GM18505 (cell line): ENCODE measurements around the gene ATRNL1.
"Not testable (repeated sequence)": the region's sequence is repeated elsewhere in the genome, so short reads cannot be mapped to it uniquely, and the experiment has no call there.

Experiments used
- ATAC-seq: cut with Tn5 transposase; IDR thresholded peaks from one replicate; pipeline ENCODE4 v1.9.1; 2021; ENCODE audit not compliant: unreplicated experiment
- POLR2A ChIP-seq: IDR thresholded peaks from 4 replicates; pipeline ENCODE4 v1.6.1; 2011; ENCODE audit warnings: borderline replicate concordance; ENCODE audit not compliant: insufficient read depth, insufficient read length; ENCODE audit errors: extremely low read depth

The ATRNL1 gene

GRCh38 chr10:115432188-115432819, 339.1 kb downstream of the ATRNL1 start:
- no peak for ATAC-seq

GRCh38 chr10:115436999-115437398, 343.8 kb downstream of the ATRNL1 start:
- TF ChIP-seq POLR2A = no peak
- no peak for ATAC-seq

More at GRCh38 chr10:115432188-115432819, 339.1 kb downstream of the ATRNL1 start:
- TF ChIP-seq POLR2A = no peak

- TF ChIP-seq POLR2A = no peak
- no peak for ATAC-seq
These were observed 348.9 kb downstream of the ATRNL1 start for GRCh38 chr10:115441907-115442545.

- ATAC-seq = no peak
- TF ChIP-seq POLR2A = no peak
These were observed 363.6 kb downstream of the ATRNL1 start for GRCh38 chr10:115456812-115457211.

- no peak for TF ChIP-seq POLR2A
These were observed 390.1 kb downstream of the ATRNL1 start for GRCh38 chr10:115483294-115483693.

GRCh38 chr10:115491526-115492140, 398.5 kb downstream of the ATRNL1 start:
- no peak for TF ChIP-seq POLR2A
- ATAC-seq = no peak

More at GRCh38 chr10:115483294-115483693, 390.1 kb downstream of the ATRNL1 start:
- ATAC-seq = no peak

- no peak for TF ChIP-seq POLR2A
- no peak for ATAC-seq
These were observed 410.4 kb downstream of the ATRNL1 start for GRCh38 chr10:115503546-115503945.

- no peak for ATAC-seq
- no peak for TF ChIP-seq POLR2A
These were observed 421.7 kb downstream of the ATRNL1 start for GRCh38 chr10:115514895-115515294.

- TF ChIP-seq POLR2A = no peak
- ATAC-seq = no peak
These were observed 432.0 kb downstream of the ATRNL1 start for GRCh38 chr10:115525141-115525540.

- not testable (repeated sequence) for ATAC-seq
These were observed 434.5 kb downstream of the ATRNL1 start for GRCh38 chr10:115527682-115528081.

GRCh38 chr10:115536401-115536800, 443.2 kb downstream of the ATRNL1 start:
- ATAC-seq = not testable (repeated sequence)

GRCh38 chr10:115539142-115539762, 446.1 kb downstream of the ATRNL1 start:
- TF ChIP-seq POLR2A = no peak
- ATAC-seq = no peak

GRCh38 chr10:115555887-115556402, 462.8 kb downstream of the ATRNL1 start:
- ATAC-seq = no peak
- TF ChIP-seq POLR2A = no peak

GRCh38 chr10:115558252-115558651, 465.1 kb downstream of the ATRNL1 start:
- ATAC-seq = no peak
- TF ChIP-seq POLR2A = no peak

GRCh38 chr10:115566867-115567266, 473.7 kb downstream of the ATRNL1 start:
- no peak for ATAC-seq
- no peak for TF ChIP-seq POLR2A
